VCaP (cell line): ENCODE data around the gene SULT1A1.
"Not testable (repeated sequence)": the region's sequence is repeated elsewhere in the genome, so short reads cannot be mapped to it uniquely, and the experiment has no call there.

Source experiments
- H3K27ac ChIP-seq: fragments of 450-650 bp; 2 replicates; pipeline ENCODE4 v1.5.1; 2017
- CTCF ChIP-seq: fragments of 450-650 bp; conservative IDR thresholded peaks from 2 replicates; pipeline ENCODE4 v1.5.1; 2017; ENCODE audit warnings: mild to moderate bottlenecking, moderate library complexity

SULT1A1 gene

GRCh38 chr16:28609631-28610594, at the start of gene SULT1A1:
Gene SULT1A1 (minus strand): TSS chr16:28610044. CDS start chr16:28608855, 1,189 bp downstream.
- TF ChIP-seq CTCF = no peak
- H3K27ac ChIP-seq = no peak within 1 kb of the TSS

GRCh38 chr16:28639959-28640358, 30.1 kb upstream of the SULT1A1 start:
- H3K27ac ChIP-seq = not testable (repeated sequence)

GRCh38 chr16:28638359-28638758, 28.5 kb upstream of the SULT1A1 start:
- not testable (repeated sequence) for H3K27ac ChIP-seq

GRCh38 chr16:28637765-28638164, 27.9 kb upstream of the SULT1A1 start, which contains the start of gene NPIPB8:
Gene NPIPB8 (plus strand): TSS chr16:28638065. CDS start chr16:28638361, 296 bp downstream.
- not testable (repeated sequence) for H3K27ac ChIP-seq

GRCh38 chr16:28636093-28636823, 26.4 kb upstream of the SULT1A1 start:
- not testable (repeated sequence) for H3K27ac ChIP-seq

- H3K27ac ChIP-seq = not testable (repeated sequence)
Observed at GRCh38 chr16:28630905-28631304, 21.1 kb upstream of the SULT1A1 start.

GRCh38 chr16:28623172-28623711, 13.4 kb upstream of the SULT1A1 start:
- TF ChIP-seq CTCF = no peak
- peak overlapping the region; percentile 51; the same call in 1 of the 2 replicates for H3K27ac ChIP-seq

GRCh38 chr16:28622532-28623171, 12.8 kb upstream of the SULT1A1 start:
- peak overlapping the region; percentile 51; the same call in 1 of the 2 replicates for H3K27ac ChIP-seq

GRCh38 chr16:28621481-28622155, 11.8 kb upstream of the SULT1A1 start:
- no peak overlapping the region for H3K27ac ChIP-seq
- TF ChIP-seq CTCF = no peak

GRCh38 chr16:28620316-28620715, 10.5 kb upstream of the SULT1A1 start:
- not testable (repeated sequence) for H3K27ac ChIP-seq

- H3K27ac ChIP-seq = no peak overlapping the region
- TF ChIP-seq CTCF = no peak
Observed at GRCh38 chr16:28617874-28618273, 8.0 kb upstream of the SULT1A1 start.
